Measurements from ENCODE around the gene SERPINE2.
A peak's percentile ranks its signal among the peaks of the same experiment; 100 is the strongest.

The SERPINE2 gene, protein sequence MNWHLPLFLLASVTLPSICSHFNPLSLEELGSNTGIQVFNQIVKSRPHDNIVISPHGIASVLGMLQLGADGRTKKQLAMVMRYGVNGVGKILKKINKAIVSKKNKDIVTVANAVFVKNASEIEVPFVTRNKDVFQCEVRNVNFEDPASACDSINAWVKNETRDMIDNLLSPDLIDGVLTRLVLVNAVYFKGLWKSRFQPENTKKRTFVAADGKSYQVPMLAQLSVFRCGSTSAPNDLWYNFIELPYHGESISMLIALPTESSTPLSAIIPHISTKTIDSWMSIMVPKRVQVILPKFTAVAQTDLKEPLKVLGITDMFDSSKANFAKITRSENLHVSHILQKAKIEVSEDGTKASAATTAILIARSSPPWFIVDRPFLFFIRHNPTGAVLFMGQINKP

DNA sequence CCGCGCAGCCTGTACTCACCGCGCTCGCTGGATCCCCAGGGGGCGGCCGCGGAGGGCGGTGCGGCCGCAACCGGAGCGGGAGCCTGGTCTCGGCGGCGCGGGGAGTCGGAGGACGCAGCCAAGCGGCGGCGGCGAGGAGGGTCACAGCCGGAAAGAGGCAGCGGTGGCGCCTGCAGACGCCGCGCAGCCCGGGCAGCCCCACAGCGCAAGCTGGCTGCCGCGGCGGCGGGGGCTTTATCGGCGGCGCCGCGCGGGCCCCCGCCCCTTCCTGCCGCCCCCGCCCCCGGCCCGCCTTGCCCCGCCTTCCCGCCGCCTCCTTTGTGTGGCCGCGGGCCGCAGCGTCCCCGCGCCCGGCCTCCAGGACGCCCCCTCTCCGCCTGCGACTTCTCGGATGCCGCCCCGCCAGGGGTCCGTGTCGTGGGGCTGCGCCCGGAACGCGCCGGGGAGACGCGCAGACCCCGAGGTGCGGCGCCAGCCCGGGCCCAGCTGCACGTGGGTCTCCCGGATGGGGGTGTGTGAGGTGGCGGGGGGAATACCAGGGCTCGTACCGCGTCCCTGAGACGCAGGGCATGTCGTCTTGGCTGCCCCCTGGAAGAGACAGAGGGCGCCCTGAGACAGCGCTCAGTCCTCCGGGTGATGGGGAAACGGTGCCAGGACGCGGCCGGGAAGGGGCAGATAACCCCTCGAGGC is at the start of gene SERPINE2:
SERPINE2 (minus strand) TSS at position 207 of the 690 bp plus-strand sequence. CDS start 37,386 bp downstream, outside the sequence.
- DNase-seq = peak; percentile 56

DNA sequence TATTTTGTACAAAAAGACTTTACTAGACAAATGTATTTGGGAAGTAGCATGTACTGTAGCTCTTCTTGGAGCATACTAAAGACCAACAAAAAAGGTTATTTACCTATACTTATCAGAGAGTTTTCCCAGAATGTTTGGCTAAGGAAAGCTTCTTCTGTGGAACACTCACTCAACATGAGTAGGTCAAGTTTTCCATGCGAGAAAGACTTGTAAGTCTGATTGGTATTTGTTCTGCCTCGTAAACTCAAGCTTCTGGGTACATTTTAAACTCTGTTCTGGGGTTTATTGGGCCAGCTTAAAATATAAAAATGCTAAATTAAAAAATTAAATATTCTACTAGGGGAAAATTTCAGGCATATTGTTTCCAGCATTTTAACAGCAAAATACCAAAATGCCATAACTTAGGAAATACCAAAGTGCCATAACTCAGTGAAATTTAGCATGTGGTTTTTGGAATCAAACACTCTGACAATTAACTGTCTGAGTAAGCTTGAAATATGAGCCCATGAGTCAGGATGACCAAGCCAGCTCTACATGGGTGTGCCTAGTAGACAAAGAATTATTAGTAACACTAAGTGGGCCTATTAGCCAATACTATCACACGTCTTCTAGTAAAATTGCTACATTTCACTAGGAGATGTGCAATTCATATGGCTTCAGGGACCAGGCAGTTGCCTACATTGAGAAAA is 47.3 kb upstream of the SERPINE2 start:
- DNase-seq = no peak

DNA sequence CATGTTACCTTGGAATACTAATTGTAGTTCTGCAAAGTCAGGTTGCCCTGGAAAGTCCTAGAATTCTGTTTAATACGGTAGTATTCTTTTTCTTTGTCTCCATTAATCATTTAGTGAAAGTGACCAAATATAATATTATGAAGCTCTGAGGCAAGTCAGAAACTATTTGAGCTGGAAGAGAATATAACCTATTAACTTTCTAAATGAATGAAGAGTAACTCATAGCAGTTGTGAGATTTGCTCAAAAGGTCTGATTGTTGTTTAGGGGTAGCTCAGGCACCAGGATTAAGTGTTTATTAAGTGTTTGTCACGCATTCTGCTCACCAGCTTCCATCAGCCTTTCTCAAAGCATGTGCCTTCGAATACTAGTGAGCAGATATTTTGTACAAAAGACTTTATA is 46.7 kb upstream of the SERPINE2 start:
- no peak for DNase-seq

DNA sequence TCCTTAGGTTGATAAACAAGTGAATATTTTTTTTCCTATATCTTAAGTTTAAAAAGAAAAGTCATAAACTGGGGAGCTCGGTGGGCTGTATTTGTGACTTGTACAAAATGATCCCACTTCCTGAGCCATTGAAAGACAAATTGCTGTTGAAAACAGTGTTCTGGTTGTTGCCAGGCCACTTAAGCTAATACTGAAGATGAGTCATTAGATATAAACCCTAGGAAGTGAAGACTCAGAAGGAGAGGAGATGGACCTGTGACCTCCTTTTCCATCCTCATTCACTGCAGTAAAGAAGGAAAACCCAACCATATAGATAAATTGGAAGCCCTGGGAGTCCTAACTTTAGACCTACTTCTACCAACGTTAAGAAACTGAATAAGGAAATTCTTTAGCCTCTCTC is 46.2 kb upstream of the SERPINE2 start:
- DNase-seq = no peak

DNA sequence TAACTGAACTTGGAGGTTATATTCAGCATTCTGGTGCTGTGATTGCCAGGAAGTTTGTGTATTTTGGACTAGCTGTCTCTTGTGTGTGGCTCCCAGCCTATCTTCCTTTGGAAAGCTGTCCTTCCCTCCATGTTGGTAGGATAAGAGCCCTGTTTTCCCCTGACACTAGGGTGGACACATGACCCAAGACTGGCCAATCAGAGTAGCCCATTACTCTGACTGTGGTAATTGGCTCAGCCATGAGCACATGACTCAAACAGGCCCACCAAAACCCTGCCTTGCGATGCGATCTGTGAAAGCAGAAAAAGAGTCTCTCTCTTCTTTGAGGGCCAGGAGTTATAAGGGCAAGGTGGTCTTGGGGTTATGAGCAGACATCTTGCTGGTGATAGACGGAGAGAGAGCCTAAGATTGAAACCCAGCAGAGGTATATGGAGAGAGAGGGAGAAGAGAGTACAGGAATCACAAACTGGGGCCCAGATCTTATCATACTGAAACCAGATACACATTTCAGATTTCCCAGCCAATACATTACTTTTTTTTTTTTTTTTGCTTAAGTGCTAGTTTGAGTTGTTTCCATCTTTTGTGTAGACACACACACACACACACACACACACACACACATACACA is 45.3 kb upstream of the SERPINE2 start:
- DNase-seq = no peak

DNA sequence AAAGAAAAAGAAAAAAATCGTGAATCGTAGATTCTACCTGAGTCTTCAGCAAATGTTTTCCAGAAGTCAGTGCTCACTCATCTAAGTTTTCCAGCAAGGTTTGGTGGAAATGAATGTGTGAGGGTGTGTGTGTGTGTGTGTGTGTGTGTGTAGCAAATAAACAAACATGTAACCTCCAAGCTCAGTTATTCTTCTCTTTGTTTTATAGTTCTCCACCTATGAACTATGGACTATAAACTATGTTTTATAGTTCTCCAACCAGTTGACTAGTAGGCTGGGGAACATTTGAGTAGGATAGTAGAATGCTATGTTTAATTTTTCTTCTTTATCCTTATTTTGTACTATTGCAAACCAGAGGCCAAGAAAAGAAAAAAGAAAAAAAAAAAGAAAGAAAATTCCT is 44.6 kb upstream of the SERPINE2 start:
- no peak for DNase-seq

DNA sequence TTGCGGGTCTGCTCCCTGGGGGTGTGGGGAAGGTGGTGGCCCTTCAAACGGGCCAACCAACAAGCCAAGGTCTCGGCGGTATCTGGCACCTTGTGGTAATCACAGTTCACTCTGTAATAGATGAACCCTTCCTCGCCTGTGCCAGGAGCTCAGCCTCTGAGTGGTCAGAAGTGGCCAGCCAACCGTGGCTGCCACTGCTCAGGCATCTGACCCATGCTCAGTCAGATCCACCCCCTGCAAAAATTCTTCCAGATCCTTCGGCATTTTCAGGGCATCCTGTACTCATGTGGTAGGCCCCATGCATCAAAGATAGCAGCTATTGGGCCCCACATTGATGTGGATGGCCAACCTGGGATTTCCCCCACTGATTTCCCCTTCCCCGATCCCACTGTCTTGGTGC is 39.6 kb upstream of the SERPINE2 start:
- DNase-seq = no peak

DNA sequence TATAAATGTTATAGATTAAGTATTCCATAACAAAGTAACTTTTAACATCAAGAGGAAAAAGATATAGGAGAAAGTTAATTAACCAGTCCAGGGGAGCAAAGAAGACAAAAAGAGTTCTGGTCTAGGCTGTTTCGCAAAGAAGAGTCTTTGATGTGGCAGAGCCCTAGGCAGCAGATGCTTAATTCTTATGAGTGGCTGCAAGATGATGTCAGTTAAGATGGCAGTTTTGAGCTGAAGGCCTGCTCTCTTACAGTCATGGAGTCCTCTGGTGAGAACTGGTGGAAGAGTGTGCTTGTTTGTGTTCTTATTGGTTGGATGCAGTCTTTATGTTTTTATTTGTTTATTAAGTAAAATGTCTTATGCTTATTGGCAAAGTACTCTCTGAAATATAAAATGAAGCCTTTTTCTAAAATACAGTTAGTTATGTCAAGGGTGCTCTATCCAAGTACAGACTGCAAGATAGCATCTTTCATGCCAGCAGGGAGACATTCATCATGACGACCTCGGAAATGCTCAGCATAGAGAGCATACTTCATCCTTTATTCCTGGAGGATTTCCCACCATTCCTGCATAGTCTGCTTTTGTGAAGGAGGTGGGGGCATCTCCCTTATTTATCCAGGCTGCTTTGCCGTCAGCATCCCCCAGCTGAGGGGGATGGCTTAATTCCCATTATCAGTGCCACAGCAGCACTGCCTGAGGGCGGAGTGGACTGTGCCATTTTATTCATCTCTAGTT is 38.9 kb upstream of the SERPINE2 start:
- no peak for DNase-seq

DNA sequence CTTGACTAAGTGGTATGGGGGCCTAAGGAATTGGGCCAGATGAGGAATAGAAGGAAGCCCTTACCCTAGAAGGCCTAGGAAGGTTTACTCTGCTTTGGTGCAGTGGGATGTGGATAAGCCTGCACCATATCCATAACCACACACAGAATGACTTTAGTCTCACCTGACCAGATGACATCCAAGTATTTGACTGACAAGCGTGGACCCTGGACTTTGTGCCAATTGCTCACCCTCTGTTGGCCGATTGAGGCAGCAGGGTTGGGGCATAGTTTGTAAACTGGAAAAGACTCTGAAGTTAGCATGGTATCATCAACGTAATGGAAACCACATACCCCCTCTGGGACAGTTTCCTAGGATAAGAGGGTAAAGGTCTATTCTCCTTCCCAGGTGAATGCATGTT is 36.5 kb upstream of the SERPINE2 start:
- DNase-seq = no peak

DNA sequence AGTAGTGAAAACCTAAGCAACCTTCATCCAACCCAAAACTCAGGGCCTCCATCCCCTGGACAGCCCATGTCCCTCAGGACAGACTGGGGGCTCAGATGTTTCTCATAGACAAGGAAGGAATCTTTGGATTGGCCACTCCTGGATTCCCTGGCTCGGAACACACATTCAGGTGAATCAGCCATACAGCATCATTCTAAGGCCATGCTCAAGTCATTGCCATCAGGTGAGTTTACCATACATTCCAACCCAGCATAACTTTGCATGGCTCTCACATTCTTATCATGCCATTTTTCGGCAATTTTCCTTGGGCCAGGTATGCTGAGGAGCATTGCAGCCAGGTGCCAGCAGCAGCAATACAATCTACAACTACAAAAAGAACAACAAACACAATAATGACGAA is 34.6 kb upstream of the SERPINE2 start:
- DNase-seq = no peak

DNA sequence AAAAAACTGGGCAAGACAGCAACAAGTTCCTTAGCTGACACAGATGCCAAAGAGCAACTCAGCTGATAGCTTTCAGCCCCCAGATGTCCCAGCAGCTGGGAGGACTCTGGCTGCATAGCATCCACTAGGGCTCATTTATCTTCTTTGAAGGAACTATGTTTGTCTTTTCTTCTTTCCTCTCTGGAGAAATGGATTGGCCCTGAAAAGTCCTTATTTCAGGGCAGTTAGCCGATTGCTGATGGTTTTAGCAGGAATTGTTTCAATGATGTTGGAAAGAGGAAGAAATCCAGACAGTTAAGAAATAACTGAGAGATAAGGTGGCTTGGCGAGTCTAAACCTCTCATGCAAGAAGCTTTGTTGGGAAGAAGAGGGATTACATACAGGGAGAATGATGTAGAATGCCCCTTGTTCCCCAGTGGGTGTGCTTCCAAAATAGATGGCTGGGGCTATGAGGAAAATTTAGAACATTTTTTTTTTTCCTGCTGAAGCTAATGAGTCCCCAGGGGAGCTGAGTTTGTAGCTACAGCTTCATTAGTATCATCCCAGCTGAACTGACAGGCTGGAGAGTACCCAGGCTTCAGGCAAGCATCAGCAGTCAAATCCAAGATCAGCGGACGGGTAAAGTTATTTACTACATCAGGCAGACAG is 33.6 kb upstream of the SERPINE2 start:
- DNase-seq = no peak

DNA sequence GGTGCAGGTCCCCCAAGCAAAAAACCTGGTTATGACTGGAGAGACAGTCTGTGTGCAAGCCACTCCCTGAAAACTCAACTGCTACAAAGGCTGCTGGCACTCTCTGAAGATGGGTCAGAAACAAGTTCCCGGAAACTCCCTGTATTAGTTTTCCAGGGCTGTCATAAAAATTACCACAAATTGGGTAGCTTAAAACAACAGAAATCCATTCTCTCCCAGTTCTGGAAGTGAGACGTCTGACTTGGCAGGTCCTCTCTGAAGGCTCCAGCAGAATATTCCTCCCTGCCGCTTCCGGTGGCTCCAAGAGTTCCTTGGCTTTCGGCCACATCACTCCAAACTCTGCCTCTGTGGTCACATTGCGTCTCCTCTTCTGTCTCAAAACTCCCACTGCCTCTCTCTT is 30.1 kb upstream of the SERPINE2 start:
- DNase-seq = no peak

DNA sequence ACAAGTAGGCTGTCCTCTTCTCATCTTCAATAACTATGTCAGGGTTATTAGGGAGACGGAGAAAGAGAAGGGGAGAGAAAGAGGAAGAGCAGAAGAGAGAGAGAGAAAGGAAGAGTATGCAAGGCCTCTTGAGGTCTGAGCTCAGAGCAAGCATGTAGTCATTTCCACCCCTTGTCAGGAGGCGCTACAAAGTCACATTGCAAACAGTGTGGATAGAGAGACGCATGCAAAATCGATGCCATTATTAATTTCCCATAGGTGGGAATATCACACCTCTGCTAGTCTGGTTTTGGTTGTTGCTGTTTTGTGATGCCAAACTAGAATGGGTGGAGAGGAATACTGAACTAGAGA is 24.2 kb upstream of the SERPINE2 start:
- no peak for DNase-seq

DNA sequence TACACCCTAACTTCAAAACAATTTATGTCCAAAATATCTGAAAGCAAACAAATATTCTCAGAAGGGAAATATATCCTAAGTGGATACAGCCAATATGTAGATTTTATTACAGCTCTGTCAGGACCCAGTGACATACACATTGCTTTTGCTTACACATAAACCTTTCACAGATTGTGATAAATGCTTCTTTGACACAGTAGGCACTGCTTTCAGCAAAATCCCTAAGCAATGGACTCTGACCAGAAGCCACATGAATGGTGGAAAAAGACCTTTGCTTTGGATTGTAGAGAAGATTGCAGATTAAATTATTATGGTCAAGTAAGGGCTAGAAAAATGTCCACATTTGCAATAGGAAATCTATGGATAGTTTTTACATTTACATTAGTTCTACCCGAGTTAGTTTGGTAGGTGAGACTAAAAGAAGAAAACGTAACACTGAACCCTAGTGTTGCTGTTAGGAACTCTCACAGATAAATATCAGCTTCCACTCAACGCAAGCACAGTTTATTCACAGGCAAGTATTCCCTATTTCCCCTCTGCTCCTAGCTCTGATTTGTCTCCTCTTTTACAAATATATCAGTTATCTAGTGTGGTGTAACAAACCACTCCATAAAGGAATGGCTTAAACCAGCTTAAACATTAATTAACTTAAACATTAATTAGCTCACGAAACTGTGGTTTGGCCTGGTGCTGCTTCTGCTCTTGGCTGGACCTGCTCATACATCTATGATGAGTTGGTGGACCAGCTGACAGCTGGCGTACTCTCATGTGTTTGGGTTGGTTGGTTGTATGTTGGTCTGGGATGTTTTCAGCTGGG is 23.6 kb upstream of the SERPINE2 start:
- no peak for DNase-seq

DNA sequence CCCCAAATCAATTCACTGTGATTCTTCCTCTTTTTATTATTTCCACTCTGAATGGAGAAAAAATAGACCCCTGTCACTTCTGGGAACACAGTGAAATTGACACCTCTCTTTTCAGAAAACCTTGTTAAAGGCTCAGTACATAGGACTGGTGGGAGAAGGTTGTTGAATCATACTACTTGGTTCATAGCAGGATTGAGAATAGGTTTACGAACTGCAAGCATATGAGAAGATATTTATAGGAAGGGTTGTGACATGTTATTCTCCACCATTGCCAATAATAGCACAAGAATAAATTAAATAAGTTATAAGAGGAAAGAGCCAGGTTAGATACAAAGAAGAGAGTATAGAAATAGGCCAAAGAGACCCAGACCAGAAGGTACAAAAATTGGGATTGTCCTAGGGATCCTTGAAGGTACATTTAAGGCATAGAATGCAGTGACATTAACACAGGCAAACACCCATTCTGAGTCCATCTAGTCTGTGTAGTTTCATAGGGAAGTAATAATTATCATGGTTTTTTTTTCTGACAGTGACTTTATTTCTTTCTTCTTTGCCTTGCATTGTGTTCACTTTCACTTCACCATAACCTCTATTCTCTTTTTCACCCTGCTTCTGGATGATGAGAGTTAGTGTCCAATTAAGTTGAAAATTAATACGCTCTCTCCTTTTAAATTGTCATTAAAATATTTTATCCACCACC is 21.8 kb upstream of the SERPINE2 start:
- no peak for DNase-seq

DNA sequence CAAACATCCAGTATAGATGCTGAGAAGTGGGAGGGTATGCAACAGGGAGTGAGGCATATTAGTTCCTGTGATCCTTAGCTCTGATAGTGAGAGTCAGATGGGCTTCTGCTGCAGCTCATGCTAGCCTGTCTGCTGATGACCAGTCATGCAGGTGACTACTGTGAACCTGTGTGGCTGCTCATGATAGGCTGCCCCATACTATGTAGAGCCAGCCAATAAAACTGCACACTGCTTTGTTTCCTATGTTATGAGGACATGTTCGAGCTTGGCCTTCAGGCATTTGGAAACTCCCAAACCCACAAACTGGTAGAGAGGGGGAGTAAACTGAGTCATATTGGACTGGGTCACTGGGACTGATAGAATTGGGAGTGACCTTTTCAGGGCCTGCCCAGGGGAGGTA is 20.1 kb upstream of the SERPINE2 start:
- no peak for DNase-seq

DNA sequence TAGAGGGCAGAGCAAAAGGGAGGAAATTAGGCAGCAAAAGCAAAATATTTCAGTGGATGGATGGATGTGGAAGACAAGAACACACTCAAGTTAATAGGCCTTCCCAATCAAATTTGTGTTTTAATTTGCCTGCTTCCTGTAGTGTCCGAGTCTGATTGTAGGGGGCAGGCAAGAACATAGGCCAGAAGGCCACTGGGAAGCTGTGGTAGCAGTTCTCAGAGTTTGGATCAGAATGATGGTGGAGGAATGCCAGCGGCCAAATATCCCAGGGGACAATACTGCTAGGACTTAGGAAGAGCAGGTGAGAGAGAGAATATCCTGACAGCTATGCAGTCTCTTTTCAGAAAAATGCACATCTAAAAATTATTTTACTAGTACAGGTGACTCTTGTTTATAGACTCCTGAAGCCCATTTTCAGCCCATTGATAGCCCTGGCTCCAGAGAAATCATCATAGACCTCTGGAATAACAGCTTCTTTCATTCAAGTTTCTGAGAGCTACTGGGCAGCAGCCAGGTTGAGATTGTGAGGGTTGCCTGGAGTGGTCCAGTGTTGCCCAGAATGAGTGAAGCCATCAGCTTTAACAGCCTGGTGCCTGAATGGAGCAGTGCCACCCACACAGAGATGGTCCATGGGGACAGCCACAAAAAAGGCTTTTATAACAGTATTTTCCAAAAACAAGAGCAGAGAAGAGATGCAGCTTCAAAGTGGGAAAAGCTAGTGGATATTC is 19.1 kb upstream of the SERPINE2 start:
- no peak for DNase-seq

DNA sequence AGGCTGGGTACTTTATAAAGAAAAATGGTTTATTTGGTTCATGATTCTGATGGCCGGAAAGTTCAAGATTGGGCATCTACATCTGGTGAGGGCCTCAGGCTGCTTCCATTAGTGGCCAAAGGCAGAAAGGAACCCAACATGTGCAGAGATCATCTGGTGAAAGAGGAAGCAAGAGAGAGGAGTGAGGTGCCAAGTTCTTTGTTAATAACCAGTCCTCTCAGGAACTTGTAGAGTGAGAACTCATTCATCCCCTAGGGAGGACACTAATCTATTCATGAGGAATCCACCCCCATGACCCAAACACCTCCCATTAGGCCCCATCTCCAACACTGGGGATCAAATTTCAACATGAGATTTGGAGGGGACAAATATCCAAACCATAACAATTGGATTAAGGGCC is 17.8 kb upstream of the SERPINE2 start:
- DNase-seq = no peak

DNA sequence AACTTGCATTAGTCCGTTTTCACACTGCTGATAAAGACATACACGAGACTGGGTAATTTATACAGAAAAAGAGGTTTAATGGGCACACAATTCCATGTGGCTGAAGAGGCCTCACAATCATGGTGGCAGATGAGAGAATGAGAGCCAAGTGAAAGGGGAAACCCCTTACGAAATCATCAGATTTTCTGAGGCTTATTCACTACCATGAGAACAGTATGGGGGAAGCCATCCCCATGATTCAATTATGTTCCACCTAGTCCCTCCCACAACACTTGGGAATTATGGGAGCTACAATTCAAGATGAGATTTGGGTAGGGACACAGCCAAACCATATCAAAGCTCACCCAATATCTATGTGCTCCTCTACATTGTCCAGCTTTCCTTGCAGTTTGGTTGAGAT is 16.0 kb upstream of the SERPINE2 start:
- no peak for DNase-seq

DNA sequence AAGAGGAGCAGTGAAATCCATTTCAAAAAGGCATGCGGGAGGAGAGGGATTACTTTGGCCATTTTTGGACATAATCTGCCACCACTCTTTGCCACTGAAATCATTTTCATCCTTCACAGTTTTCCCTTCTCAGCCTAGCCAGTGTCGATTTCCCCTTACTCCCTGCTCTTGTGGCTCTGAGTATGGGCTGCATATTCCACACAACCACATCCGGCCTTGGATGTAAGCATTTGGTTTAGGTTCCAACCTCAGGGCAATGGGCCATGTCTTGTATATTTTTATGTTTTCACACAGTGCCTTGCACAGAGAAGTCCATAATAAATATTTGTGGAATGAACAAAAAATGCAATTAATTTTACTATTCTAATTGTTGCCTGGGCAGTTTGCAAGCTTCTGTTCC is 7.7 kb upstream of the SERPINE2 start:
- DNase-seq = no peak

Data from activated CD4-positive, alpha-beta T cell treated with anti-CD3 and anti-CD28 coated beads for 48 hours (primary cell).